Heart left ventricle (tissue), 13 donors: ENCODE results near the gene DHRS3.

Source experiments
- CTCF ChIP-seq, 12 donors: fragments of 200-600 bp; sonication (generic) in 4 of 12; IDR thresholded peaks; one replicate each; pipeline versions ENCODE4 v1.5.0 to v1.8.0; 2018 to 2022; ENCODE audit warnings: antibody characterized with exemption in 12 of 12, mild to moderate bottlenecking in 5 of 12
- POLR2A ChIP-seq, 2 donors: fragments of 450-650 bp; IDR thresholded peaks; one replicate each; pipeline ENCODE4 v1.6.1; 2017; ENCODE audit warnings: antibody characterized with exemption in 2 of 2, mild to moderate bottlenecking in 2 of 2, moderate library complexity in 2 of 2
- donor health status: ischemic (EF 13 %, LVEDD 7.1; RV severe dilation, severe dysfunction).
- donor health status: DM: no; HTN: yes; CAD: no.
- donor health status: DM: no; HTN: no; CAD: no.
- donor health status: ischemic (EF 25% LVEDD 6.9; RV normal size, moderate dysfunction).
- donor health status: ischemic (EF 25% LVEDD 5.7; RV mildly dilated, moderate dysfunction).
- donor health status: ischemic (EF 35%, LVEDD 5.7; RV mildly dilated, moderate dysfunction).
- donor health status: nonischemic (EF 11% LVEDD 7.7; RV severe dilation, severe dysfunction).
- donor health status: DM: yes; HTN: yes; CAD: no.
- donor health status: PGD.
- donor health status: ischemic (EF 29% LVEDD 5.4; RV normal size, mild dysfunction).
- donor health status: nonischemic (EF 23%, LVEDD 6.1; RV moderate dilation, normal function).

- TF ChIP-seq CTCF (IDR thresholded peaks at IDR 0.05) (no peak), POLR2A (IDR thresholded peaks at IDR 0.05) (no peak)
Observed at GRCh38 chr1:12640237-12640957, 22.4 kb upstream of the DHRS3 start.
